ENCODE measurements around the gene GRIK4.

GRCh38 chr11:120688163-120688562 is 176.6 kb downstream of the GRIK4 start:
- TF ChIP-seq CTCF (IDR thresholded peaks at IDR 0.05) (no peak), EZH2 (IDR thresholded peaks at IDR 0.05; ENCODE audit: borderline replicate concordance, insufficient read depth, low read depth, low read length, poor library complexity, severe bottlenecking) (no peak)
